WTC11 (cell line): ENCODE measurements around the gene RPL34.

Experiments used
- ARID4B ChIP-seq: sonication (generic); formaldehyde crosslinking; IDR thresholded peaks from 2 replicates; pipeline ENCODE4 v1.8.0; 2023; ENCODE audit warnings: missing genetic modification reagents, mild to moderate bottlenecking, borderline replicate concordance
- CBFB ChIP-seq: sonication (generic); formaldehyde crosslinking; IDR thresholded peaks from 2 replicates; pipeline ENCODE4 v1.8.1; 2022; ENCODE audit warnings: mild to moderate bottlenecking, low read depth, missing genetic modification reagents
- CTCF ChIP-seq: fragments of 200-600 bp; IDR thresholded peaks from 2 replicates; pipeline ENCODE4 v1.8.0; 2022; ENCODE audit warnings: antibody characterized with exemption
- ETV6 ChIP-seq: sonication (generic); formaldehyde crosslinking; IDR thresholded peaks from 2 replicates; pipeline ENCODE4 v1.8.1; 2022; ENCODE audit warnings: mild to moderate bottlenecking, missing genetic modification reagents
- JUN ChIP-seq: sonication (generic); formaldehyde crosslinking; IDR thresholded peaks from 2 replicates; pipeline ENCODE4 v1.8.0; 2023; ENCODE audit warnings: mild to moderate bottlenecking, missing genetic modification reagents
- PRDM15 ChIP-seq: sonication (generic); formaldehyde crosslinking; IDR thresholded peaks from 2 replicates; pipeline ENCODE4 v1.8.0; 2022; ENCODE audit warnings: missing genetic modification reagents
- STAT6 ChIP-seq: sonication (generic); formaldehyde crosslinking; conservative IDR thresholded peaks from 2 replicates; pipeline ENCODE4 v1.8.1; 2023; ENCODE audit warnings: mild to moderate bottlenecking, low read depth, missing genetic modification reagents, moderate library complexity
- TCF7 ChIP-seq: sonication (generic); formaldehyde crosslinking; IDR thresholded peaks from 2 replicates; pipeline ENCODE4 v1.8.0; 2022; ENCODE audit warnings: mild to moderate bottlenecking, low read depth, missing genetic modification reagents, moderate library complexity
- USF2 ChIP-seq: sonication (generic); formaldehyde crosslinking; IDR thresholded peaks from 2 replicates; pipeline ENCODE4 v1.8.1; 2023; ENCODE audit warnings: mild to moderate bottlenecking, missing genetic modification reagents, moderate library complexity
- ZNF232 ChIP-seq: sonication (generic); formaldehyde crosslinking; IDR thresholded peaks from 2 replicates; pipeline ENCODE4 v1.8.0; 2022; ENCODE audit warnings: mild to moderate bottlenecking, missing genetic modification reagents
- ZNF416 ChIP-seq: fragments of 250-450 bp; sonication (Bioruptor Pico); IDR thresholded peaks from 2 replicates; pipeline ENCODE4 v1.9.0; 2021; ENCODE audit warnings: mild to moderate bottlenecking, inconsistent platforms

- no peak for TF ChIP-seq JUN
- no peak for TF ChIP-seq STAT6 (CRISPR knock-in tag)
- TF ChIP-seq PRDM15, result no peak
- no peak for TF ChIP-seq ARID4B (CRISPR knock-in tag)
- no peak for TF ChIP-seq CTCF
- TF ChIP-seq ETV6, result no peak
- no peak for TF ChIP-seq ZNF416 (CRISPR knock-in tag)
- TF ChIP-seq CBFB (CRISPR knock-in tag), result no peak
- no peak for TF ChIP-seq ZNF232 (CRISPR knock-in tag)
- TF ChIP-seq TCF7, result no peak
- no peak for TF ChIP-seq USF2
Observed at GRCh38 chr4:108628411-108628810, 8.0 kb downstream of the RPL34 start.
